DOHH2 (cell line): ENCODE results near the gene RAB3GAP1.

Experiments used
- EZH2phosphoT487 ChIP-seq: fragments of 200-600 bp; sonication (generic); IDR thresholded peaks from 2 replicates; pipeline ENCODE4 v1.6.1; 2017; ENCODE audit warnings: borderline replicate concordance, mild to moderate bottlenecking, antibody characterized with exemption, low read length, moderate library complexity, mixed read lengths
- TF ChIP-seq, protein P1 (sequence below): fragments of 200-600 bp; sonication (generic); IDR thresholded peaks from one replicate; pipeline ENCODE4 v1.5.1; 2014; ENCODE audit warnings: antibody characterized with exemption, mild to moderate bottlenecking, low read depth, low read length; ENCODE audit not compliant: poor library complexity, severe bottlenecking

DNA sequence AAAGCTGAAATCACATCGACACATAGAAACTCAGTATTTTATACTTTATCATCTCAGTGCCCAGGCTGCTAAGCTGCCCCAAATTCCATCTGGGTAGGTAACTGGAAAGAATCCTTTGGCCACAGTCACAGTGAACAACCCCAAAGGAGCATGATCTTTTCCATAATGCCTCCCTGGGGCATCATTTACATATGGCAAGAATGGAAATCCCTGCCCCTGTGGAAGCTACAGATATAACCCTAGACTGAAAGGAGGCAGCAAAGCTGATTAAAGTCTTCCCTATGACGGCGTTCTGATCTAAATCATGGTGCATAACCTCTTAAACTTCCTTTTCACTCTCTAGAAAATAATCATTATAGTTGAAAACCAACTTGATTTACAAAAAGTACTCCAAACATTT, 46.3 kb upstream of the RAB3GAP1 start:
- TF ChIP-seq, protein P1, sequence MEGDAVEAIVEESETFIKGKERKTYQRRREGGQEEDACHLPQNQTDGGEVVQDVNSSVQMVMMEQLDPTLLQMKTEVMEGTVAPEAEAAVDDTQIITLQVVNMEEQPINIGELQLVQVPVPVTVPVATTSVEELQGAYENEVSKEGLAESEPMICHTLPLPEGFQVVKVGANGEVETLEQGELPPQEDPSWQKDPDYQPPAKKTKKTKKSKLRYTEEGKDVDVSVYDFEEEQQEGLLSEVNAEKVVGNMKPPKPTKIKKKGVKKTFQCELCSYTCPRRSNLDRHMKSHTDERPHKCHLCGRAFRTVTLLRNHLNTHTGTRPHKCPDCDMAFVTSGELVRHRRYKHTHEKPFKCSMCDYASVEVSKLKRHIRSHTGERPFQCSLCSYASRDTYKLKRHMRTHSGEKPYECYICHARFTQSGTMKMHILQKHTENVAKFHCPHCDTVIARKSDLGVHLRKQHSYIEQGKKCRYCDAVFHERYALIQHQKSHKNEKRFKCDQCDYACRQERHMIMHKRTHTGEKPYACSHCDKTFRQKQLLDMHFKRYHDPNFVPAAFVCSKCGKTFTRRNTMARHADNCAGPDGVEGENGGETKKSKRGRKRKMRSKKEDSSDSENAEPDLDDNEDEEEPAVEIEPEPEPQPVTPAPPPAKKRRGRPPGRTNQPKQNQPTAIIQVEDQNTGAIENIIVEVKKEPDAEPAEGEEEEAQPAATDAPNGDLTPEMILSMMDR: no peak
- no peak for TF ChIP-seq EZH2phosphoT487
